HG03558 (cell line): ENCODE measurements around the gene CHMP4A.
"Not testable (repeated sequence)": the region's sequence is repeated elsewhere in the genome, so short reads cannot be mapped to it uniquely, and the experiment has no call there.

Experiments
- ATAC-seq: cut with Tn5 transposase; IDR thresholded peaks from one replicate; pipeline ENCODE4 v1.9.1; 2021; ENCODE audit warnings: moderate number of reproducible peaks; ENCODE audit not compliant: unreplicated experiment; ENCODE audit errors: extremely low read depth

CHMP4A gene

GRCh38 chr14:24231263-24232120, 18.2 kb upstream of the CHMP4A start:
- ATAC-seq = no peak

- ATAC-seq = no peak
These were observed 15.6 kb upstream of the CHMP4A start for GRCh38 chr14:24228902-24229301.

GRCh38 chr14:24226473-24226872, 13.2 kb upstream of the CHMP4A start:
- no peak for ATAC-seq

- no peak for ATAC-seq
These were observed 11.4 kb upstream of the CHMP4A start for GRCh38 chr14:24224618-24225071.

- ATAC-seq = not testable (repeated sequence)
These were observed 9.7 kb upstream of the CHMP4A start for GRCh38 chr14:24222987-24223386.

- no peak for ATAC-seq
These were observed 6.2 kb upstream of the CHMP4A start for GRCh38 chr14:24219521-24219920.

GRCh38 chr14:24219080-24219479, 5.8 kb upstream of the CHMP4A start:
- no peak for ATAC-seq

- not testable (repeated sequence) for ATAC-seq
These were observed 3.6 kb upstream of the CHMP4A start for GRCh38 chr14:24216876-24217275.

- ATAC-seq = no peak
These were observed 3.0 kb upstream of the CHMP4A start for GRCh38 chr14:24216345-24216699.

- ATAC-seq = peak; percentile 44
These were observed 2.4 kb upstream of the CHMP4A start, which contains the start of gene MDP1 for GRCh38 chr14:24215495-24216344. Gene MDP1, minus strand, starts transcription at chr14:24216066. Its CDS starts 111 bp downstream, at chr14:24215955.

- ATAC-seq = no peak
These were observed 776 bp upstream of the CHMP4A start for GRCh38 chr14:24213866-24214662.

GRCh38 chr14:24211311-24211710, 2.0 kb downstream of the CHMP4A start:
- ATAC-seq = no peak

- no peak for ATAC-seq
These were observed 5.7 kb downstream of the CHMP4A start for GRCh38 chr14:24207625-24208024.

GRCh38 chr14:24207104-24207551, 6.2 kb downstream of the CHMP4A start:
- no peak for ATAC-seq

GRCh38 chr14:24206260-24207103, 6.8 kb downstream of the CHMP4A start:
- ATAC-seq = no peak

GRCh38 chr14:24204163-24205146, 8.8 kb downstream of the CHMP4A start:
- no peak for ATAC-seq

GRCh38 chr14:24203249-24203886, 9.9 kb downstream of the CHMP4A start:
- ATAC-seq = not testable (repeated sequence)

- not testable (repeated sequence) for ATAC-seq
These were observed 10.8 kb downstream of the CHMP4A start for GRCh38 chr14:24202538-24202937.
